ENCODE data around the gene ZNF790.
"Not testable (repeated sequence)": the region's sequence is repeated elsewhere in the genome, so short reads cannot be mapped to it uniquely, and the experiment has no call there.

The ZNF790 gene

DNA sequence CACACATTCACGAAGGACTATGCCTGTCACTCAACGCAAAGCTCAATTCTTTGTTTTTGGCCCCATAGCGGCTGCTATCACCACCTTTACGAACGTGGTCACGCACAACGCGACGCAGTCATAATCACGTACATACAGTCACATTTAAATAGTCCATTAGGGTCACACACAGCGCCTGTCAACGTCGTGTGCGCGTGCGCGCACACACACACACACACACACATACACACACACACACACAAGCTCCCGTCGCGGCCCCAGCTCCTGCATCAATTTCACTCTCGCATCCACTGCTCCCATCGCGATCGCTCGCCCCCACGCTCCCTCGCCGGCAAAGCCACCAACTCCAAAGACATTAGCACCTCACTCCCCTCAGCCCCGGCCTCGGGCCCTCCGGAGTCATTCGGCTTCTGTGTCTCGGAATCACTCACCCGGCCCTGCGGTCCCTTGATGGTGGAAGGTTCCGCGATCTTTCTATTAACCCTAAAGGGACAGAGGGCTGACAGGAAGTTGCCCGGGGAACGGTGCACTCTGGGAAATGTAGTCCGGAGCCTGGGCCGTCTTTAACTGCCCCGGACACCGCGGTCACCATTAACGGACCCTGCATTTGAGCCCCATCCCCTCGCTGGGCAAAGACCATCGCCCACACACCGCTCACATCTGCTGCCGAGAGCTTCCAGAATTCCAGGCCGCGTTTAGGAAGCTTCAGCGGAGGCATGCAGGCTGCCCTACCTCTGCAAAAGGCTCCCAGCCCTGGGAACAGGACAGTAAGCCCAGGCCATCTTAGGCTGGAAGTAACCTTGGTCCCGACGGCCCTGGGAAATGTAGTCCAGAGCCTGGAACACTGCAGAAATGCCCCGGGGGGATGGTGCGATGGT, at the start of gene ZNF790:
TSS of gene ZNF790 (minus strand) at position 482 of the 878 bp plus-strand sequence. CDS start 12,768 bp downstream, outside the sequence.
- DNase-seq = peak; percentile 74

DNA sequence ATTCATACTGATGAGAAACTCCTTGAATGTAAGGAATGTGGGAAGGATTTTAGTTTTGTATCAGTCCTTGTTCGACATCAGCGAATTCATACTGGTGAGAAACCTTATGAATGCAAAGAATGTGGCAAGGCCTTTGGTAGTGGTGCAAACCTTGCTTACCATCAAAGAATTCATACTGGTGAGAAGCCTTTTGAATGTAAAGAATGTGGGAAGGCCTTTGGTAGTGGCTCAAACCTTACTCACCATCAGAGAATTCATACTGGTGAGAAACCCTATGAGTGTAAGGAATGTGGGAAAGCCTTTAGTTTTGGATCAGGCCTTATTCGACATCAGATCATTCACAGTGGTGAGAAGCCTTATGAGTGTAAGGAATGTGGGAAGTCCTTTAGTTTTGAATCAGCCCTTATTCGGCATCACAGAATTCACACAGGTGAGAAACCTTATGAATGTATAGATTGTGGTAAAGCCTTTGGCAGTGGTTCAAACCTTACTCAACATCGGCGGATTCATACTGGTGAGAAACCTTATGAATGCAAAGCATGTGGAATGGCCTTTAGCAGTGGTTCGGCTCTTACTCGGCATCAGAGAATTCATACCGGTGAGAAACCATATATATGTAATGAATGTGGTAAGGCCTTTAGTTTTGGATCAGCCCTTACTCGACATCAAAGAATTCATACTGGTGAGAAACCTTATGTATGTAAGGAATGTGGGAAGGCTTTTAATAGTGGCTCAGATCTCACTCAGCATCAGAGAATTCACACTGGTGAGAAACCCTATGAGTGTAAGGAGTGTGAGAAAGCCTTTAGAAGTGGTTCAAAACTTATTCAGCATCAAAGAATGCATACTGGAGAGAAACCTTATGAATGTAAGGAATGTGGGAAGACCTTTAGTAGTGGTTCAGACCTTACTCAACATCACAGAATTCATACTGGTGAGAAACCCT, 39.1 kb upstream of the ZNF790 start:
- no peak for DNase-seq

DNA sequence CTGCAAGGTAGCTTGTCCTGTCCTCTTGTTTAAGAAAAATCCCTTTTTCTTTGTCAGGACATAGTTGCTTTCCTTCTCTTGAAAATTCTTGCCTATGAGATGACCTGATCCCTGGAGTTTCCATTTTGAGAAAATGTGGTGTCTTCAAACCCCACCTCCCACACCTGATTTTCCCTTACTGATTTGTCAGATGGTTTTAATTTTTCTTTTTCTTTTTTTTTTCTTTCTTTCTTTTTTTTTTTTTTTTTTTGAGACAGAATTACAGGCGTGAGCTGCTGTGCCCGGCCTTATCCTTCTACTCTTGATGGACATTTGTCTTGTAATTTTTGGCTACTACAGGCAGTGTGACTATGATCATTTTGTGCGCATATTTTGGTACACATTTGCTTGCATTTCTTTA, 13.7 kb upstream of the ZNF790 start:
- no peak for DNase-seq

DNA sequence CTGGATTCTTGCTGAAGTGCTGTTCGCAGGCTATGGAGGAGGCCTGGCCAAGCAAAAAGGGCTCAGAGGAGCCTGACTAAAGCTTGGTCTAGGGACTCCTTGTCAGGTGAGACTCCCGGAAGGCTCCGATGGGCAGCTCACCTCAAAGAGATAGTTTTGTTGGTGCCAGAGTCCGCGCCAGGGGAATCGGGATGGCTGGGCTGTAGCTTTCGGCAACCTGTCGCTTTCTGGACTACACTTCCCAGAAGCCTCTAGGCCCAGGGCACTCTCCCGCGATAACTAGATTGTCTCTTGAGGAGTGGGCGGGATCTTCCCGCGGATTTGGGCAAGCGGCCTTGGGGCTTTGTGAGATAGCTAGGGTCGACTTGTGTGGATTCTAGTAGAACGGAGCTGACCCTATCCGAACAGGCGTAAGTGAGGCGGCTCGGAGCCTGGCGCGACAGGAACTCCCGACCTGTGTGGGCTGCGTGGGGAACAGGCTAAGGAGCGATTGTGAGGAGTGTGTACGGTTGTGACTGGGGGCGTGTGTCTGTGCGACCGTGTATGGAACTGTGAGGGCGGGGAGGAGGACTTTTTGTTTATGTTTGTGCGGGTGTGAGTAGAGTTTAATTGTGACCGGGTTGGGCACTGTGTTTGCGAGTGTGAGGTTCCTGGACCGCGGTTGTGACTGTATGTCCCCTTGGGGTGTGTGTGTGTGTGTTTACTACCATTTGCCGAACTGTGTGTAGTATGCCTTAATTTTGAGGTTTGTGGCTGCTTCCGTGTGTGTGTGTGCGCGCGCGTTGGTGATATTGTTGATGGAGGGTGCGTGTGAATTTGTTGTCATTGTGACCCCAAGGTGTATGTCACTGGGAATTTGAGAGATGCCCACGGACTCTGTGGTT, 12.6 kb upstream of the ZNF790 start, which contains the start of gene ZNF345:
TSS of gene ZNF345 (plus strand) at position 318 of the 884 bp plus-strand sequence. CDS start 25,955 bp downstream, outside the sequence.
- peak; percentile 79 for DNase-seq

DNA sequence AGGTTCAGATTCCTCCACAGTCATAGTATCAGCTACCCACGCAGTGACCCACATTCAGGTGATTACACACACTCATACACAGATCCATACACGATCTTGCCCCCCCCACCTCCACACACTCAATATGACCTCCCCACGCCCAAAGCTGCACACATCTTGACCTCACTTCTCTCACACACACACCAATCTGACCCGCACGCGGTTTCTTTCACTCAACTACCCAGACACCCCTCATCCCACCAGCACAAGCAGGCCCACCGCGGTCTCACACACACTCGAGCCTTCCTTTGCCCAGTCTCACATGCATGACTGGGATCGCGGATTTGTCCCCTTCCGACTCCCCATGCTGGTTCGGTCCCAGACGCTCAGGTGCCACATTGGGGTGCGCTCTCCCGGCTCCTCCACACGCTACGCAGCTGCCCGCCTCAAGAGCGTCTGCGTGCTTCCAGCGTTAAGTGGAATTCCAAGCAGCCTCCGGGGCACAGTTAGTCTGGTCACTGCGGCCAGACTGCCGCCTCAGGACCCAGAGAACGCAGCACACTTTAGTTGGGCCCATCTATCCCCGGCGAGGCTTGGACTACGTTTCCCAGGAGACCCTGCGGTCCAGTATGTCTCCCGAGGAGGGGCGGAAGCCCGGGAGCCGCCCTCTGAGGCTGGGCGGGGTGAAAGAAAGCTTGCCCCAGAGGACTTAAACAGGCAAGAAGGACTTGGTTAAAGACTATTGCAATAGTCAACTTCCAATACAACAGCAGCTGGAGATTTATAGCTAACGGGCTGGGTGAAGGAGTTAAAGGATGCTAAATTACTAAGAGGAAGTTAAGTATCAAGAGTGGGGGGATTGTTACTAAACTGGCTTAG, 11.7 kb upstream of the ZNF790 start:
- DNase-seq = peak; percentile 68

DNA sequence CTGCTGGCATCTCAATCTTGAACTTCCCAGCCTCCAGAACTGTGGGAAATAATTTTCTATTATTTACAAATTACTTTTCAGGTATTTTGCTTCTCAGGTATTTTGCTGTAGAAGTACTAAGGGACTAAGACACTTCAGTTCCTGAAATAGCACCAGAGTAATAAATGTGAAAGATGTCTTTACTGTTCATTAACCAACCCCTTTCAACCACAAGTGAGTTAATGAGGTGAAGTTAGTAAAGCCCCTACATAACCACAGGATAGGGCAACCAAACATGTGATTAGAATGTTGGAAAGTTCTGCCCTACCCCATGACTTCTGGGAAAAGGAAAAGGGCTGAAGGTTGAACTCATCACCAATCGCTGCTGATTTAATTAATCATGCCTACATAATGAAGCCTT, 9.8 kb upstream of the ZNF790 start:
- no peak for DNase-seq

DNA sequence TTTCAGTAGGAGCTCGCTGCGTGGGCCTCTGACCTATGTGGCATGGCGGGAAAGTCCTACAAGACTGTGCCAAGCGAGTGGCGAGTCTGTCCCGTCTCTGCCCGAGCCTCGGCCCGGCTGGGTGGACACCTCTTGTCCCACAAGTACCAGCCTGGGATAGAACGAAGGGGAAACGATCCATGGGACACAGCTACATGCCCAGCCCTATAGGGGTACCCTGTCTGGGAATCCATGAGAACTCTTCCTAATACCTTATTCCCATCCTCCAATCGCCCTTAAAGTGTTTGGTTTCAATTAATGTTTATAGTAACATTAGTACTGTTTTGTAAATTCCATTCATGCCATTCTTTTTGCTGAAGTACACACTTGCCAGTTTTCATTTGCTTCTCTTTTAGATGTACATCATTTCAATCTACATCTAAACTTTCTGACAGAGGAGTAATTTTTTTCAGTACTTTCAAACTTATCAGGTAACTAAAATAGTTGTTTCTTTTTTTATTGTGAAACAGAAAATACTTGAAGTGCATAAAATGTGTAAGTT, 667 bp upstream of the ZNF790 start:
- DNase-seq = no peak

DNA sequence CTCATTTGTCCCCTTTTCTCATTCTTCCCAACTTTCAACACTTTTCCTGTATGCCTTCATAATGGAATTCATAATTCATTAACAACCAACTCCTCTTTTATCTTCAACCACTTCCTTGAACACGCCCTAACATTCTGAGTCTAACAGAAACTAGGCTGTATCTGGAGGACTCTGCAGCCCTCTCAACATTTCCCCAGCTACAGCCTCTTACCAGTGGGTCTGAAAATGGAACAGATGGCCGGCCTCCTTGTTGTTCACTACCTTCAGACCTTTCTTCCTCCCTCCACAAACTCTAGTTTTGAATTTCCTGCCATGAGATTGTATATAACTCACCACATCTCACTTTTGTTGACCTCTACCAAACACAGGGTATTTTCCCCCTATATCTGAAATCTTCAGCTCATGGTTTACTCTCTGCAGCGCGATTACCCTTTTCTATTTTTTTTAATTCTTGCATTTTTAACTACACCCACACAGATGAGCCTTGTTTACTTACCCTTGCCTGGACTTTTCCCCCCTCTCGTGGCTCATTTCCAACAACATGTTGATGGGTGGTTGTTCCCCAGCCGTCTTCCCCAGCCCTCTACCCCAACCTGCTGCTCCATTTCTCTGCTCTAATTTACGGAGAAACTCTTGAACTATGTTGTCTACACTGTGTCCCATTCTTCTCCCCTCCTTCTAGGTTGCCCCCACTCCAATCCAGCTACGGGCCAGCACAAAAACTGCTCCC, 846 bp downstream of the ZNF790 start:
- DNase-seq = no peak

DNA sequence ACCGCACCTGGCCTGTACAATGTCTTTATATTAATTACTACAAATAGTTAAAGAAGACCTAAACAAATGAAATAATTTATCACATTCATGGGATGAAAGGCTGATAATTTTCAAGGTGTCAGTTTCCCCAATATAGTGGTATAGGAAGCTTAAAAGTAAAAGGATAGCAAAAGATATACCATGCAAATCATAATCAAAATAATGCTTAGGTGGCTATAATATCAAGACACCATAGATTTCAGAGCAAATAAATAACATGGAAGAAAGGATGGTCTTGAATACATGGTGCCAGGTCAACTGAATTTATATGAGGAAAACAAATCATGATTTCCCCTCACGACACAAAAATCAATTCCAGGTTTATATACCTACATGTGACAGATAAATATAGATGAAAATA, 4.8 kb downstream of the ZNF790 start:
- DNase-seq = no peak

DNA sequence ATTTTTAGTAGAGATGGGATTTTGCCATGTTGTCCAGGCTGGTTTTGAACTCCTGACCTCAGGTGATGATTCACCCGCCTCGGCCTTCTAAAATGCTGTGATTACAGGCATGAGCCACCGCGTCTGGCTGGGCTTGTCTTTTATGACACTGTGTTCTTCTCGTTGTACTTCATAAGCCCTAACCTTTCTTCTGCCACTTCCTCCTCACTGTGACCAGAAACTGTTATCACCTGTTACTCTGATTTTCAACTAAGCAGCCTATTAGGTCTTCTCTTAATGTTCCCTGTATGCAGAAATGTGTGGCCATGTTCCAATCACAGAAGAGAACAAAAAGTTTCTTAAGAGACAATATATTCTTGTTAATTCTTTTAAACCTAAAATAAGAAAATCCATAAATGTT, 16.4 kb downstream of the ZNF790 start:
- no peak for DNase-seq

DNA sequence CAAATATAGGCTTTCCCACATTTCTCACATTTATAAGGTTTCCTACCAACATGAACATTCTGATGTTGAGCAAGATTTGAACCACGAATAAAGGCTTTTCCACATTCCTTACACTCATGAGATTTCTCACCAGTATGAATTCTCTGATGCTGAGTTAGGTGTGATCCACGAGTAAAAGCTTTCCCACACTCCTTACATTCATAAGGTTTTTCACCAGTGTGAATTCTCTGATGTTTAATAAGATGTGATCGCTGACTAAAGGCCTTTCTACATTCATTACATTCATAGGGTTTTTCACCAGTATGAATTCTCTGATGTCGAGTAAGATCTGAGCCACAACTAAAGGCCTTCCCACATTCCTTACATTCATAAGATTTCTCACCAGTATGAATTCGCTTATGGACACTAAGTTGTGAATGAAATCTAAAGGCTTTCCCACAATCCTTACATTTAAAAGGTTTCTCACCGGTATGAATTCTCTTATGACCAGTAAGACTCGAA, 19.0 kb downstream of the ZNF790 start:
- DNase-seq = no peak

DNA sequence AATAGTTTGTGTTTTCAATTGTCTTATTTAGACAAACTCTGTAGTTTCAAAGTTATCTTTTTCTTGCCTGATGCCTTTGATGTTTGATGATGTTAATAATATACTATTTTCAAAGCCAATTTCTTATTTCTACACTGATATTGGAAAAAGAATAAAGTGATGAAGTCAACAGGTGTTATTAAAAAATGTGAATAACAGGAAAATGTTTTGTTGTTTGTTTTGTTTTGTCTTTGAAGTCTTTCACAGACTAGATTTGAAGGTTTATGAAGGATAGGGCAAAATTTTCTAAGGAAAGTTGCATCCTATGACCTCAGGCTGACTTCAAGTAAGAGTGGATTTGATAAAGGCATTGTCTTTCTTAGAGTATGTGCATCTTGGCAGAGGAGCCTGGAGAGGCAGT, 31.2 kb downstream of the ZNF790 start:
- no peak for DNase-seq

DNA sequence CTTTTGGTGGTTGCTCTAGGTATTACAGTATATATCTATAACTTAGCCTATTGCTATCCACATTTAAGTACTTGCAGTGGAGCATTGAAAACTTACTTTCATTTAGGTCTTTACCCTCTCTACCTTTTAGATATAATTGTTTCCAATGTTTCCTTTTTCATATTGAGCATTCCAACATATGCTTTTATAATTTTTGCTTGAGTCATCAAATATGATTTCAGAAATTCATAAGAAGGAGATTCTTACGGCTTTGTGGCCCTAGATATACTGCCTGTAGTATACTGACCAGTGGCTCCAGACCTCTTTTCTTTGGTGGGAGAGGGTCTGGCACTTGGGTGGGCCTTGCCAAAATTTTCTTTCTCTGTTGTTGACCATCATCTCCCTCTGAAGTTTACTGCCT, 32.8 kb downstream of the ZNF790 start:
- DNase-seq = no peak

DNA sequence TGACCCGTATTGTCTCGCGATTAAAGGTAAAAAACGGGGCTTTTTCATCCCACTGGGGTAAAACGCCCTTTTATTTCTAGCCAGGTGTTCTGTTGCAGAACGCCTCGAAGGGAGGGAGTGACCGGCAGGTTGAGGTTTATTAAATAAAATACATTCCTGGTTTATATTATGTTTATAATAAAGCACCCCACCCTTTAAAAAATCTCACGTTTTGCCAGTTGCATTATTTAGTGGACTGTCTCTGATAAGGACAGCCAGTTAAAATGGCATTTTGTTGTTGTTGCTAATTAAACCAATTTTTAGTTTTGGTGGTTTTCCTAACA, 40.4 kb downstream of the ZNF790 start:
- no peak for DNase-seq

DNA sequence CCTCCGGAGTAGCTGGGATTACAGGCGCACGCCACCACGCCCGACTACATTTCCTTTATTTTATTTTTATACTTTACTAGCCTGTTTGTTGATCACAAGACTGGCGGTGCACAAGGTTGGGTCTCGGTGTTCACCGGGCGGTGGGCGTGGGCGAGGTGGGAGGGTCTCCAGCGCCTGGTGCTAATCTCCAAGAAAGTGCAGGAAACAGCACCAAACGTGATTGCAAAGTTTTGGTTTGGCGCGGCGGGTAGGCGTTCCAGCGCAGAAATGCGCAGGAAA, 41.5 kb downstream of the ZNF790 start:
- DNase-seq = no peak

DNA sequence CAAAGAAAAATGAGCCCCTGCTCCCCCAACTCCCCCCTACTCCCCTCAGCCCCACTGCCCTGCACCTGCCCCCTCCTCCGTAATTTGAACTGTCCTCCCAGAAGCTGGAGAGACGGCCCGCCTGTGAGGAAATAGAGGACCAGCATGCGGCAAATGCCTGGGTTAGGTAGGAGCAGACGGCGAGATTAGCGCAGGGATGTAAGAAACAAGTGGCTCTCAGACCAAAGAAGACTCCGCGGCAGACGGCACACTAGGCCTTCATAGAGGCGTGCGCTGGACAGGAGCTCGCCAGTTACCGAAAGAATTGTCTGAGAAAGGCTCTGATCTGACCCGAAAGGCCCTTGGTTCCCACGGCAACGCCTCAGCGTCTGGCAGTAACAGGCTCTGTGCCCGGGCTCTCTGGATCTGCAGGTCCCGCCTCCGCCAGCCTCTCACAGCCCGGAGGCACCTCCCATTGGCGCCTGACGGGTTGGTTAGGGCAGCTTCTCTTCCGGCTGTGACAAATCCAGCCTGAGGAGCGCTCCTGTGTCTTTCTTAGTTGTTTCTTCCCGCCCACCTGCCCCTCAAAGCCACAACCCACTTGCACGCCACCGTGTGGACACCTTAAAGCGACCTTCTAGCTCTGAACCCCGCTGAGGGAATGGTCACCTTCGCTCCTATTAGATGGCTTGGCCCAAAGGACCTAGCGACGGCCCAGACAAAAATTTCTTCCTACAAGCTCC, 46.6 kb downstream of the ZNF790 start:
- DNase-seq = not testable (repeated sequence)

DNA sequence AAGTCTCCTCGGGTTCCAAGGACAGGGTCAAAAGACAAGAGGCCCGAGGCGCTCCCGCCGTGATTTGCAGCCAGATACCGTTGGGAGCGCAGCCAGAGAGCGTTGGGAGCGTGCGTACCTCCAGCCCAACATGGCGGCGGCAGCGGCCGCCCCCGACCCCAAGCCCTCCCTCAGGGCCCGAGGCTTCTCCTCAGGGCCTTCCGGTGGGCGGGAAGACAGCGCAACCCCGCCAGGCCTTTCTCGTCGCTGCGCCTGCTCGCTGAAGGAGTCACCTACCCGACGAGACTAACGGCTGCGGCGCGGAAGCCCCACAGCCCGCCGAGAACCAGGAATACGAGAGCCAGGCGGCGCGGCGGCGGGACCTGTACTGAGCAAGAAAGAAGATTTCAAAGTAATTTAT, 62.4 kb downstream of the ZNF790 start:
- no peak for DNase-seq

DNA sequence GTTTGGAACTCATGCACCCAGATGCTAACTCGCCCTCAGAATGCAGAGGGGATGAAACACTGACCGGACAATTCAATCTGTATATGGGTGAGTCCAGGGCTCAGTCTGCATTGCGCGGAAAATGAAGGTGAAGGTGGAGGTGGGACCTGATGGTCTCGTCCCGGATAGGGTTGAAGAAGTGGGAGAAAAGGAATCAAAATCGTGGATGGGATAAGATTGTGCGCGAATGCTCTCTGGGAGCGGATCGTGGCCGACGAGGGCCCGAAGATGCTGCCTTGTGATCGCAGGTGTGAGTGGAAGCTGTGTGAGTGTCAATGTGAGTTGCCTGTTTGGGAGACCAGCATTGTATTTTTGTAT, 65.0 kb downstream of the ZNF790 start:
- no peak for DNase-seq

DNA sequence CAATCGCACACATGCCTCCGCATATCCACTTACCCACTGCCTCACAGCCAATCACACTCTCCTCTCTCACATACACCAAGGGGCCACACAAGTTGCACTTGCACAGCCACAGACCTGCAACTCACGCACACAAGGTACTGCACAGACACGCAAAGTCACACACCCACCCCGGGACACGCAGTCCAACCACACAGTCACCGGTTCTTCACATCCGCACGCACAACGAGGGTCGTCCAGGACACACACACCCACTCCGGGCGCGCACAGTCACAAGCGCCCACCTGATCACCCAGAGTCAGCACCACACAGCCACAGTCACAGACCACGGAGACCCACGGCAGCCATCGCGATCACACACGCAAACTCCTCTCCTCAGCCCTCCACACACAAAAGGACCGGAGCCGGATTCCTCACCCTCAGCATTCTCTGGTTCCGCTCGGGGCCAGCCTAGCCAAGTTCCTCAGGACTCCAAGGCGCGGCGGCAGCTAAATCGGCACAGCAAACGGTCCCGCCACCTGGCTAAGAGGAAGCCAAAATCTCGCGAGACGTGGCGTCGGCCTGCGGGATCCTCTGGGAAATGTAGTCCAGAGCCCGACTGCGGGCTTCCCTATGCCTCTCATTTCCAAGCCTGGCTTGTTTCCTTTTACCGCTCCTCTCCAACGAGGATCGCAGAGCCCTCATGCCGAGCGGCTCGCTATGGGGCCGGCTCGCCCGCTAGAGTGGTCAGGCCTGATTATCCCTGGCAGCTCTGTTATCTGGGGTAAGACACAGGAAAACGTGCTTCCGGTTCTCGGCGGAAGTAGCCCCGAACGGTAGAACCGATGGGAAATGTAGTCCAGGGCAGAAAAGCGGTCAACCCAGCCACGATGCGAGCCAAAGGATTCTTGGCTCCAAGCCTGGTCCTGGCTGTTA, 65.6 kb downstream of the ZNF790 start, which contains the start of gene ZNF850:
TSS of gene ZNF850 (minus strand) at position 497 of the 912 bp plus-strand sequence. CDS start 10,201 bp downstream, outside the sequence.
- DNase-seq = peak; percentile 88

Data from GDM1 (cell line).